GM21529 (cell line): ENCODE data around the gene PITPNC1.
"Not testable (repeated sequence)": the region's sequence is repeated elsewhere in the genome, so short reads cannot be mapped to it uniquely, and the experiment has no call there.

Source experiments
- ATAC-seq: cut with Tn5 transposase; IDR thresholded peaks from one replicate; pipeline ENCODE4 v1.9.1; 2021; ENCODE audit not compliant: unreplicated experiment

The PITPNC1 gene

DNA sequence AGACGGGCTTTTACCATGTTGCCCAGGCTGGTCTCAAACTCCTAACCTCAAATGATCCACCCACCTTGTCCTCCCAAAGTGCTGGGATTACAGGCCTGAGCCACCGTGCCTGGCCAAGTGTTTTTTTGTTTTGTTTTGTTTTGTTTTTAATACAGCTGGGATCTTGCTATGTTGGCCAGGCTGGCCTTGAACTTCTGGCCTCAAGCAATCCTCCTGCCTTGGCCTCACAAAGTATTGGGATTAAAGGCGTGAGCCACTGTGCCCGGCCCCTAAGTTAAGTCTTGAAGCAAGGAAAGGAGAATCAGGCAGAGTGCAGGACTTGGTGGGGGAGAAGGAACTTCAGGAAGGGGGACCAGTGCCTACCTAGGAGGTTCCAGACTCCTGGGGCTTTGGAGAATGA lies 288.9 kb downstream of the PITPNC1 start:
- ATAC-seq, result no peak

DNA sequence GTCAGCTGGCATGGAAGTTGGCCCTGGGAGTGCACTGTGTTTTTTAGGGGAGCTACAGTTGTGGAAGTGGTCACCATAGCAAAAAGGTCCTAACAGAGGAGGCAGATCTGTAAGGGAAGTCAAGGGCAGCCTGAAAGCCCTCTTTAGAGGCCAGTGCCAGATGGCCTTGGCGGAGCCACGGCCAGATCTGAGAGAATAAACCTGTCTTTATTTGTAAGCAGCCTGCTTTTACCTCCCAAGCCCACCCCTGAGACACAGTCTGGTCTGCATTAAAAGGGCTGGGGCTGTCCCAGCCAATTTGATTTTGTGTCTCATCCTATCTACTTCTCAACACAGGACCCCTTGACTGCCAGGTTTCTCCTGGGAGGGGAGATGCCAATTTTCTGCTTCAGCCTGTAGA lies 289.6 kb downstream of the PITPNC1 start:
- ATAC-seq, result no peak

DNA sequence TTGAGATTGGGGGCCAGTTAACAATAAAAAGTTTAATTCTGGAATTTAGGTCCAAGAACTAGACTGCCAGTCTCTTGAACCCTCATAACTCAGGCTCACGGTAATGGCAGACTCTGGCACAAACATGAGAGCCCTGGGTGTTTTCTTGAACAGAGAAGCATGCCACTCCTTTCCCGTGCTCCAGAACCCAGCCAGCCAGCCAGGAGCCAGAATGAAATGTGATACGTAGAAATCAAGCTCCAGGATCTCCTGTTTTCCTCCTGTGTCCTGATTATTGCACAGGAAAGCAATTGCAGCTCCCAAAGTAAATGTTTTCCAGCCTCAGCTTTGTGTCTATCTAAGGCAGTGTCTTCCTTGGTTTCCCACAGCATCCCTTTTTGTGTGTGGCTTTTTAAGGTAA lies 294.4 kb downstream of the PITPNC1 start:
- ATAC-seq, result no peak

DNA sequence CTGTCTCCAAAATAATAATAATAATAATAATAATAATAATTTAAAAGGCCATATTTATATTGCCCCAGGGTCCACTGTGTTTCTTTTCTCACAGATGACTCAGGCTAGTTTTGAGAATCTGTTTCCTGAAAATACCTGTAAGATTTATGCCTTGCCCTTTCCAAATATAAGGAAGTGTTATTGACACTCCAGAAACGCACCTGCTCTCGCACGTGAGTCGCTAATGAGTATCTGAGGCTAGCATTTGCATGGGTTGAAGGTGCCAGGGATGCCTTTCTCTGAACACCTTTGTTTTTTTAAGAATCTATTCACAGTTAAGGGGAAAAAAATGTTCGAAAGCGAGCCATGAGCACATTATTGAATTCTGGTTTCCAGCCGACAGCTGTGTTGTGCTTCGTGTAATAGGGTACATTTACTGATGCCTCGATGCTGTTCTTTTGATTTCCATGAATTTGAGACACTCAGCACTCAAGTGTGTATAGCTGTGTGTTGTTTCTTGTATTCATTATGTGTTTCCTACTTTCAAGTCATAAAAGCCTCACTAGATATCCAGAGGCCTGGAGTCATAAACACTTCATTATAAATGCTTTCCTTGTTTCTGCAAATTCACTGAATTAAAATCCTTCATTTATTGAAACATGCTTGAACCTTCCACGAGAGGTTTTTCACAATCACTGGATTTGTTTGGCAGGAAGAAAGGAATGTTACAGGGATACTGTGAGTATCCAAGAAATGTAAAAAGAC lies 295.7 kb downstream of the PITPNC1 start:
- ATAC-seq, result no peak

DNA sequence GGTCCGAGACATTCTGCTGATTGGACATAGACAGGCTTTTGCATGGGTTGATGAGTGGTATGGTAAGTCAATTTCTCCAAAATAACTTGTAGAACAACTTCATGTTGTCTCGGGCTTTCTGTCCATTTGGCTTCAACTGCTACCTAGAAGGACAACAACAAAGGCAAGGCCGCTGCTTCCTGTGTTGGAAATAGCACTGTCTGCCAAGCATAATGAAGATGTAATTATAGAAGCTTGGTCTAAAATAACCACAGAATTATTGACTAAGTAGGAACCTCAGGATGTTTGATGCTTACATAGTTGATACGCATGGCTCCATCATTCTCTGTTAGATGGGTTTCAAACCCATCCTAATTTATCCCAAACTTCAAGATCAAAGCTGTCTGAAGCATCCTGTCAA lies 298.4 kb downstream of the PITPNC1 start:
- no peak for ATAC-seq

DNA sequence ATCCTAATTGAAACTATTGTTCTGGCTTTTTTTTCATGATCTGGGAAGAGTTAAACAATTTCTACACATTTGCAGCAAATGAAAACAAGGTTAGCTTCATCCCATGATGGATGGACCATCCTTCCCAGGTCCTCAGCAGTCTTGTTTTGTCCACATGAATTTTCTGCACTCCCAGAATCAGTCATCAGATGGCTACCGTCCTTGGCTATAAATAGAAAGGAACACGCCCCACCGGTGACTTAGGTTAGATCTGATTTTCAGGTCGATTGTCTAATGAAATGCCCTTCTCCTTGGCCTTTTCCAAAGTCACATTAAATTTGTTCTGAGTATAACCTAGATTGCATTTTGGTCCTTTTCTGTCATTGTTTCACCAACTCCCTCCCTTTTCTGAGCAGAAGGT lies 299.2 kb downstream of the PITPNC1 start:
- ATAC-seq, result no peak

DNA sequence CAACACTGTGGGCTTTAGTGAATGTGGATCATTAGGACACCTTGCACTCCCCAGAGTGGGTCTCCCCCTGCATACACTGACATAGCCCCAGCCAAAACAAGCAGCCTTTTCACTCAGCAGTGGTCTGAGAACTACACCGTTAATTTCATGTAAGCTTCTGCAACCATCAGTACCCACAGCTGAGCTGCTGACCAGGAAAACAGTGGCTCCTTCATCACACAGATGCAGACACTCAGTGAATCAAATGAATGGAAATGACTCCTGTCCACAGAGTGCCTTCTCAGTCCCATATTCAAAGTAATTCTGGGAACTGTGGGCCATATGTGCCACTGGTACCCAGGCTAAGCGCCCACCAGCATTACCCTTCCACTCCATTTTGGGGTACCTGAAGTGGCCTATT lies 301.3 kb downstream of the PITPNC1 start:
- ATAC-seq, result no peak

DNA sequence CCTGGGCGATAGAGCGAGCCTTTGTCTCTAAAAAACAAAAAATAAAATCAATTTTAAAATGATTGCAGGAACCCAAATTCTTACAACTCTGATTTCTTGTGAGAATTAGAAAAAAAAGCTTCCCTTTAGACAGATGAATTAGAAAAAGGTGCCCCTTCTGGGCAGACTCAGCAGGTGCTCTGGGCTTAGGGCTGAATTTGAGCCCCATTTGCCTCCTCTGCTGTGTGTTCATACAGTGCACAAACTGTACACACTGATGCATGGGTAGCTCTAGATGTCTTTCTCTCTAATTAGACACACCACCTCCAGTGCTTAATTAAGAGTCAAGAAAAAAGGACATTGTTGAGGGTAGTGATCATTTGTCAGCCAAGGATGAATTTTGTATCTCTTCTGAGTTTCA lies 302.1 kb downstream of the PITPNC1 start:
- ATAC-seq, result no peak

DNA sequence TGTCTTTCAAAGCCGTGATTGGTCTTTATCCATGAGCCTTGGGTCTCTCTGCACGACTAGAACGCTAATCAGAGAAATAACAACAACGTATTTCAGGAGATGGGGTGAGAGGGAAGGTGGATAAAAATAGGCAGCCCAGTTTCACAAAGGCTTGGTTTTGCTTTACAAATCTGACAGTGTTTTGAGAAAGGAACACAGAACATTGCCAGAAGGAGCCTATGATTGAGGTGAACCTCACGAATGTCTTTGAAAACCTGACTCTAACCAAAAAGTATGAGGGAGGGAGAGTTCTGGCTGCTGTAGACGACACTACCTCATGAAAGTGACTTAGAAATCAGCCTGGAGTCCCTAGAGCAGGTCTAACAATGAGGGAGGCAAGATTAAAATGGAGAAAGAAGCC lies 302.6 kb downstream of the PITPNC1 start:
- ATAC-seq, result no peak

DNA sequence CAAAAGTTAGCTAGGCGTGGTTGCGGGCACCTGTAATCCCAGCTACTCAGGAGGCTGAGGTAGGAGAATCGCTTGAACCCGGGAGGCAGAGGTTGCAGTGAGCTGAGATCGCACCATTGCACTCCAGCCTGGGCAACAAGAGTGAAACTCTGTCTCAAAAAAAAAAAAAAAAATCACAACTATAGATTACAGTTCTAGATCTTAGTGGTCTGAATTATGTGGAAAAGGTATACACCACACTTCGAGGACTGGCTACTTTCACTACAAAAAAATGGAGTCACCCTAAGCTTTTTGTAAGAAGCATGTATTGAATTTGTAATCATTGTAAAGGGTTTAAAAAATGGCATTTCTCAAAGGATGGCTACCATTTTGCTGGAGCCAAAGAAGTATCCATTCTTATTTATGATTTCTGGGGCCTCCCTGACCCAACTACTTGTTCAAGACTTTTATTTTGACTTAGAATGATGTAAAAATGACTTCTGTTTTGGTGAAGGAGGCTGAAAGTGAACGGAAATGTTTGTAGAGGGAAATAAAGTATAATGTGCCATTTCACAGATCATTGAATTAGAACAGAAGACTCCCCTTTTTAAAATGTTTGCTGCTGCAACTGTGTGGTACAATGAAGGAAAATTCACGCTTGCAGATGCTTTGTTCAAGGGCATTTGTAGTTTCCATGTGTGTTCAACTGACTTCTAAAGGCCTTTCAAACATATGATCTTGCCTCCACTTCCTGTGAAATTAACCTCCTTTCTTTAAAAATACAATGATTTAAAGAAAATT lies 303.6 kb downstream of the PITPNC1 start:
- no peak for ATAC-seq

DNA sequence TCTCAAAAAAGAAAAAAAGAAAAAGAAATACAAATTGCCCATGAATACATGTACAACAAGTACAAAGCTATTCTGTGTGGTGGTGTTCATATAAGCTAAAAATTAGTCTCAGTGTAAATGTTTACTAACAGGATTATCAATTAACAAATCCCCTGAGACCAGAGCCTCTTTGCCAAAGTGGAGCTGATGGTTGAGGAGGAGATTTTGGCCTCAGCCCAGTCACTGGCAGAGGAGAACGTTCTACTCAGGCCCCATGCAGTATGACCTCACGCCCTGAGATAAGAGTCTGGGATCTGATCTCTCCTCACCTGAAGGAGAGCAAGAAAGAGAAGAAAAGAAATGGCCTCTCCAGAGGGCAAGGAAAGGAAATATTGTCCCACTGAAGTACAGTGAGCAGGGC lies 305.1 kb downstream of the PITPNC1 start:
- no peak for ATAC-seq

DNA sequence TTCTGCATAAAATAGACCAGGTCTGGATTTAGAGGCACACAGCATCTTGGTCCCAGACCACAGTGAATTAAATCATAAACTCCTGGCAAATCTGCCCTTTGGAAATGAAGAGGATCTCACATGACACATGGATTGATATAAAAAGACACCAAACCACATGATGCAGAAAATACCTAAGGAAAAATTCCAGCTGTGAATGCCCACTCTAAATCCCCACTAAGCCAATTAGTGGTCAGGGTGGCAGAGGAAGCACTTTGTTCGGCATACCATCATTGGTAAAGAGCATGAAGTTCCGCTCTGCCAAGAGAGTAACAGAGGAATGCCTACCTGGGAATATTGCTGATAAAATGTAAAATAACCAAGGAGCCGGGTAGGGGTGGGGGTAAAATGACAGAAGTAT lies 308.3 kb downstream of the PITPNC1 start:
- ATAC-seq, result no peak

DNA sequence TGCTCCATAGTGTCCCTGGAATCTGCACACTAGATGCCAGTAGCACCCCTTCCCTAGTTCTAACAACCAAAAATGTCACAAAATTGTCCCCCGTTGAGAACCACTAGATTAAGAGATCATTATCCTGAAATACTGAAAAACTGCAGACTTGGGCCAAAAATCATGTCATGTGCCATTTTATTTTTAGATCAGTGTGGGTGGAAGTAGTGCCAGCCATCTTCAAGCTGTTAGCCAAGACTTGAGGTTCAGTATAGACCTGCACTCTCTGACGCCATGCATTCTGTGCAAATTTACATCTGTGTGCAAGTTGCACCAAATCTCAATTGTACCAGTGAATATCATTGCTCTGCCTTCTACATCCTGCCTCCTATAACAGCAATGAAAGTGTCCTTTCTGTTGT lies 309.2 kb downstream of the PITPNC1 start:
- ATAC-seq, result no peak

DNA sequence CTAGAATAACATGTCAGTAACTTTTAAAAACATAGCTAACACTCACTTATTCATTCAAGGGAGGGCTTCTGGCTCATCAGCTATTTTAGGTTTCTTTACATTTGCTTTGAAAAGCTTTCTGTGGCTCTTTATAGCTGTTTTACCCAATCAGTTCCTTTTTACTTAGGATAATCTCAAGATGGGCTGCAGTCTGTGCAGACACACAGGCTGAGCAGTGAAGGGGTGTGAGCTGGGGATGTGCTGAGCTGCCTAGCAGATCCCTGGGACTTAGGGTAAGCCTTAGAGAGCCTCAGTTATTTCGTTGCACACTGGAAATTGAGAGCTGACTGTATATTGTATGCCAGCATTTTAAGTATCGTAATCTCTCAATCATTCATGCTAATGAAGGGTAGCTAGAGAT lies 310.4 kb downstream of the PITPNC1 start:
- ATAC-seq, result no peak

DNA sequence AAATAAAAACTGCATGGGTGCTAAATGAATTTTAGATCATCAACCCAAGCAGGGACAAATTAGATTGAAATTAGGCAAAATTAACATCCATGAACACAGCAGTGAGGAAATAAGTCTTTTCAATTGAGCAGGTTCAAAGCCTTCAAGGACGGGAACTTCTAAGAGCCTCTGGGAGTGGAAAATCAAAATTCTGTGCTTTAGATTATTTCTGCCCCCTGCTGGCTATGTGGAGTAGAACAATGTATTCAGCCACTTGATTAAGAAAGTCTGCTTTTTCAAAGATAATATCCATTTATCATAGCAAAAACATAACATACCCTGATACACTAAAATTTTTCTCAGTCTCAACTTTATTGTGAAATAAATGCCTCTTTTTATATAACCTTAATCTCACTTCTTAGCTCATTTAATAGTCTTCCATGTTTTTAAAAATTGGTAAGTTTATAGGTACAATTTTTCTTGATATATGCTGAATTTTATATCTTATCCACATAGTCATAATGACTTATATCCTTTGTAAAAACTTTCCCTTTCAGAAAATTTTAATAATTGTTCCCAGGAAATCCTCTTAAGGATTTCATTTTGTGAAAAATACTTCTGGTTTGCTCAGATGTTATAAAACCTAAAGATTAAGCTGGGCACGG lies 312.6 kb downstream of the PITPNC1 start:
- ATAC-seq, result no peak

DNA sequence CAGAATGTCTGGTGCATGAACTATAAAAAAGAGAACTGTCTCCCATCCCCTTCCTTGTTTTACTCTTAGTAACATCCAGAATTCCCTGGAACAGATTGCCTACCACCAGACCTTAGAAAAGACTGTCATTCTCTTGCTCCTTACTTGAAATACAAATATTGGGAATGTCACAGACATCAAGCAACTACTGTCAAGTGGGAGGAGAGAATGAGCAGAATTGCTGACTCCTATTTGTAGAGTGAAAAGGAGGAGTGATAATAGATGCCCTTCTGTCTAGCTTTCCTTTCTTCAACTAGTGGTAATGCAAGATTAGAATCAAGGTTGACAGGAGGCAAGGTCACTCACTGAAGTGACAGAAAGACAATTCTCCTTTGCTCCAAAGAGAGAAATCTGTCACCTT lies 316.7 kb downstream of the PITPNC1 start:
- ATAC-seq, result no peak

DNA sequence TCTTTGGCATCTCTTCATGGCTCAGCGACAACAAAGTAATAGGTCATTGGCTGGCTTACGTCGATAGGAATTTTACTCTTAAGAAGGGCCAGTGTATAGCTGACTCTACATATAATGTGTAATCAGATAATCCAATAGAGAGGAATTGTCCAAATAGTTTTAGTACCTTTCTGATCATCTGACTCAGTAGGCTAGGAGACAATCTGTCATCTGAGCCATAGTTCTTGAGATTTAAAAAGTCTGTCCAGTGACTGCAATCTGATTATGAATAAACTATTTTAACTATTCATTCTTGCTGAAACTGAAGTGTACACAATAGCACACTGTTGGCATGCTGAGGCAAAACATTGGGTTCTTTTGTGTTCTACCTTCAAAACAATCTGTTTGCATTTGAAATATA lies 319.3 kb downstream of the PITPNC1 start:
- ATAC-seq, result no peak

DNA sequence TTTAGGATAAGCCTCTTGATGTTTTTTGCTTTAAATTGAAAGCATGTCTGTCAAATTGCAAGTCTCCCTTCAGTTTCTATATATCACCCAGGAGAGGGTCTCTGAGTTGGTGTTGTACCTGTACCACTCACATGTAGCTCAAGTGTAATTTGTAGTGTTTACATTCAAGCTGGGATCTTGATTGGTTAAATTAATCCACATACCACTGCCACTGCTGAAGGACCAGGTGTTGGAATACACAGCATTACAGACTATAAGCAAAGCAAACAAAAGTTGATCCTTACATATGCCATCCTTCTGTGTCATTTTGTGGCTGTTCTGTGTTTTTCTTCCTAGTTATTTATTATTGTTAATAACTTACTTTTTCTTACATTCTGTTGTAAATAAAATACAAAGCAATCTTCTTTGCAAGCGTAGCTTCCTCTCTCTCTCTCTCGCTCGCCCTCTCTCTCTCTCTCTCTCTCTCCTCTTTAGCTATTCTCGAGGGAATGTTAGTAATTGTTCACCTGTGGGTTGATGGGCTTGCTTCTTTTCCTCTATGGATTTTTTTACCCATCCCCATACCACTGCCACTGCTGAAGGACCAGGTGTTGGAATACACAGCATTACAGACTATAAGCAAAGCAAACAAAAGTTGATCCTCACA lies 319.9 kb downstream of the PITPNC1 start:
- no peak for ATAC-seq

DNA sequence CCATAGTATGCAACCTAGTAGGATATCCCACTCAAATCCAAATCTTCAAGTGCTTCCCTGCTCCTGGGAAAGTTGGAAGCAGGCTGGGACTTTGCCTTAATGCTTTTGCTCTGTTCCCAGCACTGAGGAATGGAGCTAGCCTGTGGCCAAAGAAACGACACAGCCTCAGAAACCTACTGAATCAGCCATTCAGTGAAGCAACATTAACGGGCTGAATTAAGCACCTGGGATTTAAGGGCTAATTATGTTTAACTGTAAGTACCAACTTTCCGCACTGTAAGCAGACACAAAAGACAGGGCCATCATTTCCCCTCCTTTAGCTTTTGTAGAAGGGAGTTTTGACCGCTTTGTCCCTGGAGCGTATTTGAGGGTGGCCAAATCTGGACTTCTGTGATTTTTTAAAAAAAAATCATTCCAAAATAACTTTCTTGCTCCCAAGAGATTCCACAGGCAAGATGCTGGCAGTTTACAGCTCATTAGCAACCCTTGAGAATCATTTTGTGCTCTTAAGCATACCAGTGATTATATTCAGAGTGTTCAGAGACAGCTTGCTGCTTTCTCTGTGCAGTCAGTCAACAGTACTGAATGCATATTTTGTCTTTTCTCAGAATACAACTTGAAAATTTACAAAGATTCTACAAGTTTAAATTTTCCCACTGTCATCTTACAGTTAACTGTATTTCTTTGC lies 323.1 kb downstream of the PITPNC1 start:
- ATAC-seq, result no peak

DNA sequence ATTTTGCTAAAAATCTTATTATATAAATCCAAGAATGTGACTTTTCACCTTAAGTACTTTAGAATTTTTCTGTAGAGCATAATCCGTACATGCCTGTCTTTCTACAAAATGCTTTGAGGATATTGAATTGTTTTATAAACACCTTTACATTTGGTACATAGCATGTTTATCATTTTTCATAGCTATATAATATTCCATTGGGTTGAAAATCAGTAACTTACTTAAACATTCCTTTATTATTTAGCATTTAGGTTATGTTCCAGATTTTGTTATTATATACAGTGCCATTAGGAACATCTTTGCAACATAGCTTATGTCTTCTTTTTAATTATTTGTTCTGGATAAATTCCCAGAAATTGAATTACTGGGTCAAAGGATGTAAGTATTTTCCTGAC lies 323.6 kb downstream of the PITPNC1 start:
- no peak for ATAC-seq

DNA sequence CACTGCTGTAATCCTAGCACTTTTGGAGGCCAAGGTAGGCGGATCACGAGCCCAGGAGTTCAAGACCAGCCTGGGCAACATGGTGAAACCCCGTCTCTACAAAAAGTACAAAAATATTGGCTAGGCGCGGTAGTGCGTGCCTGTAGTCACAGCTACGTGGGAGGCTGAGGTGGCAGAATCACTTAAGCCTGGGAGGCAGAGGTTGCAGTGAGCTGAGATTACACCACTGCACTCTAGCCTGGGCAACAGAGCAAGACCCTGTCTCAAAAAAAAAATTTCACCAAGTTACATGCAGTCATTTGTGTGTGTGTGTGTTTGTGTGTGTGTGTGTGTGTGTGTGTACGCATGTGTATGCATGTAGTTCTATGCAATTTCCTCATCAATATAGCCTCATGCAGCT lies 325.8 kb downstream of the PITPNC1 start:
- ATAC-seq, result not testable (repeated sequence)
